SK-N-SH (cell line): ENCODE measurements around the gene NECTIN1.

ENCODE experiments used
- EZH2phosphoT487 ChIP-seq: fragments of 200-600 bp; sonication (generic); IDR thresholded peaks from 2 replicates; pipeline ENCODE4 v1.6.1; 2017; ENCODE audit warnings: low read depth, mixed run types, mild to moderate bottlenecking, antibody characterized with exemption, moderate library complexity, borderline replicate concordance
- GATA2 ChIP-seq: sonication (generic); formaldehyde crosslinking; IDR thresholded peaks from 2 replicates; pipeline ENCODE4 v1.5.0; 2020; ENCODE audit warnings: mild to moderate bottlenecking, missing genetic modification reagents
- POLR2AphosphoS5 ChIP-seq: IDR thresholded peaks from 2 replicates; pipeline ENCODE4 v1.6.1; 2012; ENCODE audit warnings: low read depth, low read length
- RAD21 ChIP-seq: IDR thresholded peaks from 2 replicates; pipeline ENCODE4 v1.6.1; 2012; ENCODE audit warnings: mild to moderate bottlenecking, low read length
- RCOR1 ChIP-seq: fragments of 150-350 bp; IDR thresholded peaks from 2 replicates; pipeline ENCODE4 v1.6.1; 2017; ENCODE audit warnings: antibody characterized with exemption, low read length
- SIN3A ChIP-seq: IDR thresholded peaks from 2 replicates; pipeline ENCODE4 v1.6.1; 2012; ENCODE audit warnings: low read depth, mild to moderate bottlenecking, low read length, moderate library complexity, borderline replicate concordance
- TAF1 ChIP-seq: IDR thresholded peaks from 2 replicates; pipeline ENCODE4 v1.6.1; 2012; ENCODE audit warnings: low read depth, mild to moderate bottlenecking, low read length, moderate library complexity, borderline replicate concordance
- YY1 ChIP-seq: IDR thresholded peaks from 2 replicates; pipeline ENCODE4 v1.4.0; 2012; ENCODE audit warnings: low read depth, mild to moderate bottlenecking
- TF ChIP-seq, protein P1 (sequence below): fragments of 200-600 bp; sonication (generic); IDR thresholded peaks from 2 replicates; pipeline ENCODE4 v1.6.1; 2017; ENCODE audit warnings: antibody characterized with exemption, mild to moderate bottlenecking, moderate library complexity
- TF ChIP-seq, protein P2 (sequence below): IDR thresholded peaks from 2 replicates; pipeline ENCODE4 v1.6.1; 2012; ENCODE audit warnings: mild to moderate bottlenecking, low read depth, low read length, moderate library complexity

DNA sequence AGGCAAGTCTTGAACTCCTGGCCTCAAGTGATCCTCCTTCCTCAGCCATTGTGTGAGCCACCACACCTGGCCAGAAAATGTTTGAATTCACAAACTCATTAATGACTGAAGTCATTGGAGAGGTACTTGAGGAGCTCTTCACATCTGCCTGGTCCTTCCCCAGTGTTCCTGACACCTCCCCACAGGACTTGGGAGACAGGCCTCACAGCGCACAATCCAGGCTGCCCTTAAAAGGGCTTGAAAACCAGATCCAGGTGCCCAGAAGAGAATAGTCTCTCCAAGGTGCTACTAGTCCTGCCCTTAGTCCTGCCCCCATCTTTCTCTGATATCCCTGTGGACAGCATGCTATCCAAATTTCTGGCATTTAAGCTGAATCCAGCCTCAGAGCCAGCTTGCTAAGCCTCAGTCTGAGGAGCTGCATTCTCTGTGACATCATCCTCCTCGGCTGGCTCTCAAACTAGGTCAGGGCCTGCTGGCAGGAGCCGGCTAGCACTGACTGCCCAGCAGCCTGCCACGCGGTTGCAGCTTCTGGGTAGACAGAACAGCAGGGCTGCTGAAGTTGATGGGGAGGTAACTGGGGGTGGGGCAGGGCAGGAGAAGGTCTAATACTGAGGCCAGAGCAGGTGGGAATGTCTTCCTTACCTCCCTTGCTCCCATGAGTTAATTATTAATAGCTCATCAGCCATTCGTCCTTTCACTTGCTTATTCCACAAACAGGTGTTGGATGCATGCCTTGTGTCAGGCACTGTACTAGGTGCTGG, 35.3 kb upstream of the NECTIN1 start:
- TF ChIP-seq, protein P1, sequence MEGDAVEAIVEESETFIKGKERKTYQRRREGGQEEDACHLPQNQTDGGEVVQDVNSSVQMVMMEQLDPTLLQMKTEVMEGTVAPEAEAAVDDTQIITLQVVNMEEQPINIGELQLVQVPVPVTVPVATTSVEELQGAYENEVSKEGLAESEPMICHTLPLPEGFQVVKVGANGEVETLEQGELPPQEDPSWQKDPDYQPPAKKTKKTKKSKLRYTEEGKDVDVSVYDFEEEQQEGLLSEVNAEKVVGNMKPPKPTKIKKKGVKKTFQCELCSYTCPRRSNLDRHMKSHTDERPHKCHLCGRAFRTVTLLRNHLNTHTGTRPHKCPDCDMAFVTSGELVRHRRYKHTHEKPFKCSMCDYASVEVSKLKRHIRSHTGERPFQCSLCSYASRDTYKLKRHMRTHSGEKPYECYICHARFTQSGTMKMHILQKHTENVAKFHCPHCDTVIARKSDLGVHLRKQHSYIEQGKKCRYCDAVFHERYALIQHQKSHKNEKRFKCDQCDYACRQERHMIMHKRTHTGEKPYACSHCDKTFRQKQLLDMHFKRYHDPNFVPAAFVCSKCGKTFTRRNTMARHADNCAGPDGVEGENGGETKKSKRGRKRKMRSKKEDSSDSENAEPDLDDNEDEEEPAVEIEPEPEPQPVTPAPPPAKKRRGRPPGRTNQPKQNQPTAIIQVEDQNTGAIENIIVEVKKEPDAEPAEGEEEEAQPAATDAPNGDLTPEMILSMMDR = no peak
- TF ChIP-seq, protein P2, sequence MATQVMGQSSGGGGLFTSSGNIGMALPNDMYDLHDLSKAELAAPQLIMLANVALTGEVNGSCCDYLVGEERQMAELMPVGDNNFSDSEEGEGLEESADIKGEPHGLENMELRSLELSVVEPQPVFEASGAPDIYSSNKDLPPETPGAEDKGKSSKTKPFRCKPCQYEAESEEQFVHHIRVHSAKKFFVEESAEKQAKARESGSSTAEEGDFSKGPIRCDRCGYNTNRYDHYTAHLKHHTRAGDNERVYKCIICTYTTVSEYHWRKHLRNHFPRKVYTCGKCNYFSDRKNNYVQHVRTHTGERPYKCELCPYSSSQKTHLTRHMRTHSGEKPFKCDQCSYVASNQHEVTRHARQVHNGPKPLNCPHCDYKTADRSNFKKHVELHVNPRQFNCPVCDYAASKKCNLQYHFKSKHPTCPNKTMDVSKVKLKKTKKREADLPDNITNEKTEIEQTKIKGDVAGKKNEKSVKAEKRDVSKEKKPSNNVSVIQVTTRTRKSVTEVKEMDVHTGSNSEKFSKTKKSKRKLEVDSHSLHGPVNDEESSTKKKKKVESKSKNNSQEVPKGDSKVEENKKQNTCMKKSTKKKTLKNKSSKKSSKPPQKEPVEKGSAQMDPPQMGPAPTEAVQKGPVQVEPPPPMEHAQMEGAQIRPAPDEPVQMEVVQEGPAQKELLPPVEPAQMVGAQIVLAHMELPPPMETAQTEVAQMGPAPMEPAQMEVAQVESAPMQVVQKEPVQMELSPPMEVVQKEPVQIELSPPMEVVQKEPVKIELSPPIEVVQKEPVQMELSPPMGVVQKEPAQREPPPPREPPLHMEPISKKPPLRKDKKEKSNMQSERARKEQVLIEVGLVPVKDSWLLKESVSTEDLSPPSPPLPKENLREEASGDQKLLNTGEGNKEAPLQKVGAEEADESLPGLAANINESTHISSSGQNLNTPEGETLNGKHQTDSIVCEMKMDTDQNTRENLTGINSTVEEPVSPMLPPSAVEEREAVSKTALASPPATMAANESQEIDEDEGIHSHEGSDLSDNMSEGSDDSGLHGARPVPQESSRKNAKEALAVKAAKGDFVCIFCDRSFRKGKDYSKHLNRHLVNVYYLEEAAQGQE = no peak
- TF ChIP-seq EZH2phosphoT487 (no peak), POLR2AphosphoS5 (no peak), SIN3A (no peak), RAD21 (no peak), GATA2 (CRISPR knock-in tag) (no peak), TAF1 (no peak), YY1 (no peak), RCOR1 (no peak)
